ENCODE data around the gene STX1A. TPM values are rescaled to one million over a fixed set of nuclear protein-coding genes. Genes with fewer than 3 reads are reported as not detected.

STX1A gene
- 21.9 and 24.2 TPM in 2 replicates for total RNA-seq (2022)
- Bru-seq, nascent RNA, result percentile 66 among the genes with signal in this experiment
- percentile 62 among the genes with signal in this experiment for BruChase-seq, experiment 1, labeled RNA remaining after a 6-hour chase
- BruChase-seq, experiment 2, labeled RNA remaining after a 2-hour chase, result percentile 57 among the genes with signal in this experiment
- long read RNA-seq, partial matches to known transcripts, result 0 of 21 reads
- long read RNA-seq, other reads (novel, unspliced or antisense), result 20 of 21 reads

GRCh38 chr7:73718905-73719805, at the start of gene STX1A:
STX1A (minus strand) TSS chr7:73719669; CDS start chr7:73719631, 38 bp downstream.
- ChIA-PET POLR2A (interaction anchor here (0.8 to 1.7 kb wide), 4 partner anchors 20 to 112 kb away, joined by 3 to 10 read pairs (median 4); partner anchors contain the start of genes ABHD11, BUD23 and DNAJC30), CTCF (interaction anchor here (0.6 to 1.0 kb wide), 3 partner anchors 15 to 51 kb away, joined by 3 read pairs; partner anchors contain the start of gene VPS37D)
- peak; percentile 73 for DNase-seq (ENCODE audit: unreplicated experiment)
- Mint-ChIP-seq H3K27me3 (ENCODE audit: insufficient read depth, unreplicated experiment) (no peaks in the 10 kb centered on the region), H3K4me3 (ENCODE audit: unreplicated experiment) (peak within 1 kb of the TSS; percentile 71), H3K27ac (ENCODE audit: low read depth, unreplicated experiment) (no peak within 1 kb of the TSS), H3K36me3 (ENCODE audit: insufficient read depth, unreplicated experiment) (peaks cover 6% of the 10 kb centered on the region), H3K9me3 (ENCODE audit: unreplicated experiment) (no peaks in the 10 kb centered on the region), H3K4me1 (ENCODE audit: insufficient read depth, unreplicated experiment) (peaks cover 34% of the 10 kb centered on the region)
- TF ChIP-seq CTCF (IDR thresholded peaks at IDR 0.05; ENCODE audit: unreplicated experiment), result no peak
- BruUV-seq (replicated peaks), result TSS peak; percentile 58
- intact Hi-C loops (cut with micrococcal nuclease), result loop anchor here (2.0 kb wide), 1 partner anchor 36 kb away; the partner anchor contains the start of genes BUD23 and DNAJC30

- POLR2A ChIA-PET, result no interaction called here
- Mint-ChIP-seq H3K9me3 (ENCODE audit: unreplicated experiment) (no peaks in the 10 kb centered on the region), H3K4me1 (ENCODE audit: insufficient read depth, unreplicated experiment) (no peaks in the 10 kb centered on the region), H3K36me3 (ENCODE audit: insufficient read depth, unreplicated experiment) (no peaks in the 10 kb centered on the region), H3K27ac (ENCODE audit: low read depth, unreplicated experiment) (no peak overlapping the region), H3K4me3 (ENCODE audit: unreplicated experiment) (no peak overlapping the region), H3K27me3 (ENCODE audit: insufficient read depth, unreplicated experiment) (peaks cover 12% of the 10 kb centered on the region)
- CTCF ChIA-PET, result no interaction called here
- intact Hi-C loops (cut with micrococcal nuclease), result no loop called here
- DNase-seq (ENCODE audit: unreplicated experiment), result no peak
- no TSS peak for BruUV-seq (replicated peaks)
- no peak for TF ChIP-seq CTCF (IDR thresholded peaks at IDR 0.05; ENCODE audit: unreplicated experiment)
Measured at GRCh38 chr7:73768641-73769480, 49.4 kb upstream of the STX1A start.

GRCh38 chr7:73766556-73767229, 47.2 kb upstream of the STX1A start:
- ChIA-PET POLR2A (interaction anchor here (0.6 kb wide), 1 partner anchor 717 kb away, joined by 3 read pairs; no protein-coding TSS in a partner anchor), CTCF (interaction anchor here (0.6 kb wide), 1 partner anchor 113 kb away, joined by 3 read pairs; no protein-coding TSS in a partner anchor)
- Mint-ChIP-seq H3K4me3 (ENCODE audit: unreplicated experiment) (no peak overlapping the region), H3K9me3 (ENCODE audit: unreplicated experiment) (no peaks in the 10 kb centered on the region), H3K4me1 (ENCODE audit: insufficient read depth, unreplicated experiment) (peaks cover 6% of the 10 kb centered on the region), H3K36me3 (ENCODE audit: insufficient read depth, unreplicated experiment) (no peaks in the 10 kb centered on the region), H3K27me3 (ENCODE audit: insufficient read depth, unreplicated experiment) (peaks cover 10% of the 10 kb centered on the region), H3K27ac (ENCODE audit: low read depth, unreplicated experiment) (no peak overlapping the region)
- TF ChIP-seq CTCF (IDR thresholded peaks at IDR 0.05; ENCODE audit: unreplicated experiment), result no peak
- no peak for DNase-seq (ENCODE audit: unreplicated experiment)
- intact Hi-C loops (cut with micrococcal nuclease), result no loop called here
- BruUV-seq (replicated peaks), result no TSS peak

Measured in MCF 10A (cell line).